Measurements from ENCODE around the gene ABLIM1.

- TF ChIP-seq POLR2A (IDR thresholded peaks at IDR 0.05; ENCODE audit: low read length) = no peak
- TF ChIP-seq GATA1 (IDR thresholded peaks at IDR 0.05; ENCODE audit: low read depth, low read length) = no peak
These were observed 149.7 kb downstream of the ABLIM1 start for GRCh38 chr10:114508376-114508775.

Measured in erythroblast (primary cell).